Motor neuron (in vitro differentiated cells): Measurements from ENCODE around the gene DPF3. TPM values are rescaled to one million over a fixed set of nuclear protein-coding genes. Genes with fewer than 3 reads are reported as not detected.
A peak's percentile ranks its signal among the peaks of the same experiment; 100 is the strongest.

Experiments
- ATAC-seq, 8 experiments: fragments of 200-7000 bp; cut with Tn5 transposase; replicated peaks in 6 of 8; 2 replicates each; pipeline ENCODE4 v1.8.0; 2021; ENCODE audit warnings: mild to moderate bottlenecking in 8 of 8, moderate library complexity in 8 of 8
- H3K27ac ChIP-seq, 2 donors: fragments of 250-450 bp; sonication (Bioruptor Pico); 2 replicates each; pipeline ENCODE4 v1.9.0; 2021; ENCODE audit warnings: antibody characterized with exemption in 2 of 2, mild to moderate bottlenecking in 2 of 2, moderate library complexity in 1 of 2
- H3K4me1 ChIP-seq, 2 donors: fragments of 250-450 bp; sonication (Bioruptor Pico); replicated peaks in 1 of 2; 2 replicates each; pipeline ENCODE4 v1.6.1; 2021; ENCODE audit warnings: antibody characterized with exemption in 2 of 2, mild to moderate bottlenecking in 2 of 2, moderate library complexity in 1 of 2
- H3K4me3 ChIP-seq, 5 donors: fragments of 250-450 bp; sonication (Bioruptor Pico); 2 replicates each; pipeline ENCODE4 v1.9.0; 2021; ENCODE audit warnings: antibody characterized with exemption in 5 of 5, mild to moderate bottlenecking in 5 of 5, moderate library complexity in 4 of 5
- WGBS, 10 experiments: fragments of 450-650 bp; shearing (Covaris generic); methylation state at CpG; one replicate each; pipeline ENCODE4 v1.0.0; 2022; 5-methylcytosine and 5-hydroxymethylcytosine counted together
- in situ Hi-C, 9 experiments: fragments of 400-800 bp; cut with MboI; loops; one replicate each; pipeline ENCODE4 v1.15.0; 2021; ENCODE audit warnings: low sequenced_read_pairs in 9 of 9, low pct_unique_long_range_greater_than_20kb in 2 of 9; ENCODE audit not compliant: unreplicated experiment in 9 of 9
- total RNA-seq, 8 experiments: library from RNA; unstranded; fragments of 300-600 nt; gene quantifications; 2 replicates each; pipeline versions ENCODE4 v1.2.3 to v1.2.4, GENCODE V29; 2022

The DPF3 gene
- 10 to 100 TPM in 3 of 8 experiments, 1 to 10 TPM in 5; 5.0 to 10.8 (median 8.6) TPM for total RNA-seq

DNA sequence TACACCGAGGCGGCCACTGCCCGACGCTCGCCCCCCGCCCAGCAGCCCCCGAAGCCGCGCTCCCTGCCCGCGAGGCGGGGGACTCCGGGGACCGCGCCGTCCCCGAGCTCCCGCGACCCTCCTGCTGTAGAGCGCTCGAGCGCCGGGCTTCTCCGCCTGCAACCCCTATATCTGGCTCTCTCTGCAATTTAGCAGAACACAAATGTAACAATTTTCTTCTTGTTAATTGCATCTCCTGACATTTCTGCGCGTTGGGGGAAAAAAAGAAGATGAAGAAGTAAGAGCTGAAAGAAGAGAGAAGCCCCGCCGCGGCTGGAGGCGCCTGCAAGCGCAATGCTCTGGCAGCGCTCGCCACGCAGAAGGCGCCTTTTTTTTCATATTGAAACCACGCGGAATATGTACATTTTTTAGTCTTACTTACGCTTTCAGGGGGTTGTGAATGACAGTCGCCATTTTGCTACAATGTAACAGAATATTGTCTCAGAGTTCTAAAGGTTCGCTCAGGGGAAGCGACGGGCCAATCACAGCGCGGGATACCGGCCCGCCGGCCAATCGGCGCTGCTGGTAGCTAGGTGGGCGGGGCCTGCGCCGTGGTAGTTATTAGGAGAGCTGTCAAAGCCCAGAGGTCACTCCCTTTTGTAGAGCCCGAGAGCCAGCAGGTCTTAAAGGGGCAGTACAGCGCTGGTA is at the start of gene DPF3:
TSS of gene DPF3 (minus strand) at position 466 of the 687 bp plus-strand sequence. CDS start at position 453, 13 bp downstream.
- Histone ChIP-seq H3K4me3 (peak within 1 kb of the TSS; percentile 51 to 76 (median 60)), H3K27ac (no peak within 1 kb of the TSS), H3K4me1 (peaks cover 15 to 19% of the 10 kb centered on the region in 2 donors)
- in situ Hi-C loops = loop anchor here in 3 of 9 experiments (10.0 to 25.0 kb wide), 2 partner anchors 379 to 381 kb away; no protein-coding TSS in a partner anchor
- 0 to 4% (median 0%) methylated on average over 5 to 18 of the region's 54 CpGs; no CpG with 5 or more reads in 3 of the 10 experiments for WGBS, 10 experiments
- ATAC-seq = peak; percentile 89 to 95 (median 93)

DNA sequence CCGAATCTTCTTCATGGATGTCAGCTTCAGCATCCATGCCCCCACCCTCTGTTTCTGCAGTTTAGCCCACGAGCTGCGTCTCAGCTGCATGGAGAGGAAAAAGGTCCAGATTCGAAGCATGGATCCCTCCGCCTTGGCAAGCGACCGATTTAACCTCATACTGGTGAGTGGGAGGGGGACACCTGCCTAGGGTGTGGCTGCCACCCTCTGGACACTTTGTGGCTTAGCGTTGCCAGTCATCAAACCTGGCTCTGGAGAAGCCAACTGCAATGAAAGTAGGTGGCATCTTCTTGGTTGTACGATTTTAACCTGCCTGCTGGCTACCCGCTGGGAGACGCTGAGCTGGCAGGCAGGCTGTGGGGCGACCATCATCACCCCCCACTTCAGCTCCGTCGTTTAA is 49.0 kb upstream of the DPF3 start:
- 90 to 100% (median 98%) methylated on average over 1 to 4 of the region's 14 CpGs; no CpG with 5 or more reads in 4 of the 10 experiments for WGBS, 10 experiments
- H3K4me3 ChIP-seq = no peak overlapping the region
- in situ Hi-C loops = loop anchor here in 1 of 9 experiments (10.0 kb wide), 1 partner anchor 428 kb away; no protein-coding TSS in a partner anchor
- ATAC-seq = no peak
- H3K4me1 ChIP-seq = no peaks in the 10 kb centered on the region
- no peak overlapping the region for H3K27ac ChIP-seq

DNA sequence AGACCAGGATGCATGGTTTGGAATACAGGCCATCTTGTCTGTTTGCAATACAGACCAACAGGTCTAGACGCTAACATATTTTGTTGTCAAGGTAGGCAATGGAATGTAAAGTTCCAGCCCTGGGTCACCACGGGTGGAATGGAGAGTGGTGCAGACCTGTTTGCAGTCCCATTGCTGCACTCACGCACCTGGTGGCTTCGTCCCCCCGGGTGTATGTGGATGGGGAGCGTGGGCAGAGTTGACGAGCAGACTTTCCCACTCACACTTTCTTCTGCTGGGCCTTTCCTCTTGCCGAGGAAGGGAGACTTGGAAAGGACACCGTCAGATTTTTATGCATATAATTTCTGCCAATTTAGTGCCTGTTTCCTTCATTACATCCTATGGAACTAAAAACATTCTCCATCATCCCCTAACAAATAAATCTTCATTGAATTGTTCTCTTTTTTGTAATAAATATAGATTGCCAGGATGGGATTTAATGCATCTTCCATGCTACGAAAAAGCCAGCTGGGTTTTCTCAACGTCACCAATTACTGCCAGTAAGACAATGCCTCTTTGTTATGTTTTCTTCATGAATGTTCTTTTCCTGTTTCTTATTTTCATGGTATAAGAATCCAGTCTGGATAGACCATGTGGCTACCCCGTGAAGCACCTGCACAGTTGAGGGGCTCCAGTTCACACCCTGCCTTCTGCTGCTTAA is 47.5 kb upstream of the DPF3 start:
- no peak overlapping the region for H3K4me3 ChIP-seq
- 82 to 100% (median 85%) methylated on average over 2 to 12 of the region's 12 CpGs; no CpG with 5 or more reads in 2 of the 10 experiments for WGBS, 10 experiments
- no peaks in the 10 kb centered on the region for H3K4me1 ChIP-seq
- in situ Hi-C loops = loop anchor here in 1 of 9 experiments (10.0 kb wide), 1 partner anchor 427 kb away; no protein-coding TSS in a partner anchor
- H3K27ac ChIP-seq = no peak overlapping the region
- no peak for ATAC-seq

DNA sequence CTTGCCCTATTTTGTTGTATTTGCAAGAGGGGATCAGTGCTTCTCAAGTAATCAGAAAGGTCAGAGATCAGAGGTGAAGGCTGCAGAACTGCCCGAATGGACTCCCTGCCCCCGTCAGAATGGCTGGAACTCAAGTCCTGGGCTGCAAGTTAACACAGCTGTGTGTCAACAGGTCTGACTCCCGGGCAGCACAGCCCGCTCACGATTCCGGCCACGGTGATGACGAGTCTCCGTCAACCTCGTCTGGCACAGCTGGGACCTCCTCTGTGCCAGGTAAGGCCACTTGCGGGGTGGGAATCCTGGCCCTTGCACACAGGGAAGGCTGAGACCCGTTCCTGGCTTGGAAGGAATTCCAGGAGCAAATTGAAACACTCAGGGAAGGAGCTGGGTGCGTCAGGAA is 45.7 kb upstream of the DPF3 start:
- H3K4me3 ChIP-seq = no peak overlapping the region
- no peak for ATAC-seq
- in situ Hi-C loops = loop anchor here in 1 of 9 experiments (10.0 kb wide), 1 partner anchor 425 kb away; no protein-coding TSS in a partner anchor
- H3K4me1 ChIP-seq = no peaks in the 10 kb centered on the region
- H3K27ac ChIP-seq = no peak overlapping the region
- 40 to 100% (median 90%) methylated on average over 1 to 9 of the region's 13 CpGs; no CpG with 5 or more reads in 5 of the 10 experiments for WGBS, 10 experiments

DNA sequence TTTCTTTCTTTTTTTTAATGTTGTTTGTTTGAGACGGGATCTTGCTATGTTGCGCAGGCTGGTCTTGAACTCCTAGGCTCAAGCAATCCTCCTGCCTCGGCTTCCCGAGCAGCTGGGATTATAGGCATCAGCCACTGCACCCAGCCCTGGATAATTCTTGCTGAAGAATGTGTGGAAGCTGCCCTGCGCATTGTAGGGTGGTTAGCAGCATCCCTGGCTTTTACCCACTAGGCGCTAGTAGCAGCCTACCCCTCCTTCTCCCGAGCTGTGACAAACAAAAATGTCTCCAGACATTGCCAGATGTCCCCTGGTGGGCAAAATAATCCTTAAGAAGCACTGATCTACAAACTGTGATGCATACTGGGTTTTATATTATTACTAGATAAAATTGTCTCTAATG is 39.0 kb upstream of the DPF3 start:
- Histone ChIP-seq H3K4me3 (no peak overlapping the region), H3K27ac (no peak overlapping the region), H3K4me1 (no peaks in the 10 kb centered on the region)
- ATAC-seq = no peak
- WGBS, 10 experiments = 79 to 100% (median 89%) methylated on average over 1 to 5 of the region's 7 CpGs; no CpG with 5 or more reads in 1 of the 10 experiments
- in situ Hi-C loops = no loop called here

DNA sequence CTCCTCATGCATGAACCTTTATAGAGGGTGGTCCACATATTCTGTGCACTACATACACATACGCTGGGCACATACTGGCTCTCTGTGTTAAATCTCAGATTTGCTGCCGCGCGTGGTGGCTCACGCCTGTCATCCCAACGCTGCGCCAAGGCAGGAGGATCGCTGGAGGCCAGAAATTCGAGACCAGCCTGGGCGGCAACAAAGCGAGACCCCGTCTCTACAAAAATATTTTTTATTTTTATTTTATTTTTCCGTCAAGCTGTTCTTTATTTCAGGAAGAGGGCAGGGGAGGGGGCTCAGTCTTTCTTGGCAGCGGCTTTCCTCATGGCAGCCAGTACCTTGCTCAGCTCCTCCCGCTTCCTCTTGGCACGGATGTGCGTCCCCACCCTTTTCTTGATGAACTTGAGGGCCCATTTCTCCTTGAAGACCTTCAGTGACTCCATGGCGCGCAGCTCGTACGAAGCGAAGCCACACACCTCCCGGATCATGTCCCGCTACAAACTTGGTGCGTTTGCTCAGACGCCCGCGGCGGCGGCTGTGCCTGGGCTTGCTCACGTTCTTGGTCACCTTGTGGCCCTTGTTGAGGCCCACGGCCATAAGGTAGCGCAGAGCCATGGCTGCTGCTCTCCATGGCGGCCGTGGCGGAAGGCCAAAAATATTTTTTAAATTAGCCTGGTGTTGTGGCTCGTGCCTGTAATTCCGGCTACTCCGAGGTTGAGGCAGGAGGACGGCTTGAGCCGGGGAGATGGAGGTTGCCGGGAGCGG is 35.6 kb upstream of the DPF3 start:
- Histone ChIP-seq H3K27ac (no peak overlapping the region), H3K4me1 (peaks cover 11 to 14% of the 10 kb centered on the region in 2 donors), H3K4me3 (no peak overlapping the region)
- no peak for ATAC-seq
- 90 to 100% (median 96%) methylated on average over 4 to 25 of the region's 43 CpGs for WGBS, 10 experiments
- in situ Hi-C loops = no loop called here

DNA sequence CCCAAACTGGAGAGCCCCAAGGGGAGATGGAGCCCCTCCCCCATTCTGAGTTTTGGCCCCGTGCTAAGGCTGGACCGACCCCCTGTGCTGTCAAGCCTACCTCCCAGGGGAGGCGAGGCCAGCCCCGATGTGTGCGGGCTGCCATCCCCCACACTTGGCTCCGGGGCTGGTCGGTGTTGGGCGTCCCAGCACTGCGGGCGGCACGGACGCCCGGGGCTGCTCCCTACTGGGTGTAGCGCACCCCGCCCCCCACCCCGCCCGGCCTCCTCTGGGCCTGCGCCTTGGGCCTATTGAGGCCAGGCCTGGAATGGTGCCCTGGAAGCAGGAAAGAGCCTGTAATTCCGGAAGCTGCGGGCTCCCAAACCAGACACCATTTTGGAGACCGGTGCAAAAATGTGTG is 35.0 kb upstream of the DPF3 start:
- WGBS, 10 experiments = 100% methylated on average over 1 to 2 of the region's 21 CpGs; no CpG with 5 or more reads in 8 of the 10 experiments
- ATAC-seq = no peak
- Histone ChIP-seq H3K27ac (no peak overlapping the region), H3K4me1 (peaks cover 11 to 14% of the 10 kb centered on the region in 2 donors), H3K4me3 (no peak overlapping the region)
- in situ Hi-C loops = no loop called here

DNA sequence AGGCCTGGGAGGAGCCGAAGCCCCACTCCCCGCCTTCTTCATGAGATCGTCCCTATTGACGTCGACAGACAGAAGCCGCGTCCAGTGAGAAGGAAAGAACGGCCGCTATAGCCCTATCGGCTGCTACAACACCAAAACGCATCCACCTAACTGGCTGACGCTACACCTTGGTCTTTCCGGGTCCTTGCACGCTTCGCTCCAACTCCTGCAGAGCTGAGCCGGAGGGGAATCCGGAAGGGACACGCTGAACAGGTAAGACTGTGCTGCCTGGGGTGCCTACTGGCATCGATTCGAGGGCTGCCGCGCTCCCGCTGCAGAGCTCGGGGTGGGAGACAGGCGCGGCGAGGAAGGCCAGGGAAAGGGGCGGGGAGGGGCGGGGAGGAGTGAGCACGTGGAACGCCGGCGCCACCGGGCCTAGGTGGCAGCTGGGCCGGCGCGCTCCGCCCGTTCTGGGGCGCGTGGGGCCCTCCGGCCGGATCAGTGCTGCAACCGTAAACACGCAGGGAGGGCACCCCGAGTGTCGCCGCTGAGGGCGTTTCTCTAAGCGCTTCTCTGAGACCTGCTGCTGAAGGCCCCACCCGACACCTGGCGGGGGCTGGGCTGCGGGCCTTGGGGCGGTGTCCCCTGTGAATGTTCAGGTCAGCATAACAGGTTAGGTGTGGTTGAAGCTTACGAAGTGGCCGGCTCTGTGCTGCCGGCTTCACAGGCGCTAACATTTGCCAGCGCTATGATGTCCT is 32.6 kb upstream of the DPF3 start, which contains the start of gene DCAF4:
TSS of gene DCAF4 (plus strand) at position 173 of the 737 bp plus-strand sequence. CDS start 11,515 bp downstream, outside the sequence.
- H3K4me3 ChIP-seq = peak within 1 kb of the TSS; percentile 47 to 63 (median 56)
- H3K4me1 ChIP-seq = peaks cover 11 to 14% of the 10 kb centered on the region in 2 donors
- in situ Hi-C loops = no loop called here
- WGBS, 10 experiments = 0 to 3% (median 0%) methylated on average over 1 to 6 of the region's 59 CpGs; no CpG with 5 or more reads in 5 of the 10 experiments
- peak within 1 kb of the TSS; percentile 72 to 74 for H3K27ac ChIP-seq
- peak; percentile 90 to 97 (median 94) for ATAC-seq

DNA sequence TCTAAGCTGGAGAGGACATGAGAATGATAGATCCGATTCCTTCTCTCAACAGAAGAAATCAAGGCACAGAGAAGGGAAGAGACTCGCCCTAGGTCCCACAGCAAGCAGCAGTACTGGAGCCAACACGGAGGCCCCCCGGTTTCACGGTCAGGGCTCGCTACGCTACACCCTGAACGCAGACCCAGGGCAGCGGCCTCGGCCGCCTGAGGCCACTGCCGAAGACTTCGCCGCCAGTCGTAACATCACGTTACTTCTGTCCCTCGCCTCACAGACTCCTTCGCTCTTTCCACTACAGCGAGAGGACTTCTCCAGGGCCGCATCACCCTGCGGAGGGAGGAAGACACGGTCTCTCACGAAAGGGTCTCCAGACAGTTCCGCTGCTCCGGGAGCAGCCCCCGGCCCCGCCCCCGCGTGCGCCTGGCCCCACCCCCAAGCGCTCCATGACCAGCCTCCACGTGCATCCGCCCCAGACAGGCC is 32.0 kb upstream of the DPF3 start:
- peaks cover 11 to 14% of the 10 kb centered on the region in 2 donors for H3K4me1 ChIP-seq
- H3K27ac ChIP-seq = peak overlapping the region; percentile 40
- peak in 3 of 8 experiments; percentile 15 to 44 (median 40) for ATAC-seq
- H3K4me3 ChIP-seq = peak overlapping the region; percentile 47 to 63 (median 56)
- WGBS, 10 experiments = 0 to 80% (median 30%) methylated on average over 1 to 16 of the region's 33 CpGs; no CpG with 5 or more reads in 4 of the 10 experiments
- in situ Hi-C loops = no loop called here

DNA sequence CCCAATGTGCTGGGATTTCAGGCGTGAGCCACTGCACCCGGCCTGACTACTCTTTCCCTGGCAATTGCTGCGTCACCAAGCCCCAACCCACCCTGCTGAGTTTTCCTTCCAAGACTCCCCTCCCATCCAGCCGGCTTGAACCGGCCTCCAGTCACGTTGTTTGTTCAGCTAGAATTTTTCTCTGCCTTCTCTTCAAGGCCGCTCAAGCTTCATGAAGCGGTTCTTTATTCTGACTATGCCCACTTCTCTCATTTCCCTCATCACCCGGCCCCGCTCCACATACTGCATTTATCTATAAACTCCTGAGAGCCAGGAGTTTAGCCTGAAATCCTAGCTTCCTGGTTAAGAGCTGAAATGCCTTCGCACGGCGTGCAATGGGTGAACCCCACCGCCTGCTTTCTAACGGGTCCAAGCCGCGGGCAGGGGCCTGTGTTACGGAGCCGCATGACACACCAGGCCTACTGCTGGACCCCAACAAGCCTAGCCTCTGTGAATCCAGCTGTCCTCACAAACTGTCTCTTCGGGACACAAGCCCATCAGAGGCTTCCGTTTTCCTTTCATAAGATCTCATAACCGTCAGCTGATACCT is 31.4 kb upstream of the DPF3 start:
- in situ Hi-C loops = no loop called here
- 70 to 100% (median 84%) methylated on average over 3 to 15 of the region's 22 CpGs; no CpG with 5 or more reads in 1 of the 10 experiments for WGBS, 10 experiments
- no peak for ATAC-seq
- peak overlapping the region in 3 of 5 donors; percentile 47 to 63 (median 54) for H3K4me3 ChIP-seq
- H3K4me1 ChIP-seq = peaks cover 11 to 14% of the 10 kb centered on the region in 2 donors
- H3K27ac ChIP-seq = peak overlapping the region in 1 of 2 donors; percentile 40

DNA sequence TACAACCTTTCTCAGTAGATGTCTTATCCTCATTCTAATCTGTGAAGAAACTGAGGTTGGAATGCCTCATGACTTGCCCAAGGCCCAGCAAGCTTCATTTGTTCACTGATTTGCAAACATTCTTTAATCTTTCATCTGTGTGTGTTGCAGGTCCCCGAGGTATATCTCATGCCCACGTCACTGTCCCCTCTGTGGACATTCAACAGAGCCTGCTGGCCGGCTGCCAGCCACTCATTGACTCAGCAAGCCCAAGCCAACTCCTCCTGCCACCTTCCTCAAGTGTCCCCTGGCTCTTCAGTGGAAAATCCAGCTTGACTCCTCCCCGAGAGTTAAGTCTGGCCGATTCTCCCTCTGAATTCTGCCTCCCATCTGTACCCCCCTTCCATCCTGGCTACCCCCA is 30.4 kb upstream of the DPF3 start:
- no peak overlapping the region for H3K27ac ChIP-seq
- in situ Hi-C loops = loop anchor here in 1 of 9 experiments (25.0 kb wide), 1 partner anchor 412 kb away; no protein-coding TSS in a partner anchor
- no peak for ATAC-seq
- 44 to 96% (median 89%) methylated on average over 2 to 5 of the region's 5 CpGs; no CpG with 5 or more reads in 2 of the 10 experiments for WGBS, 10 experiments
- no peak overlapping the region for H3K4me3 ChIP-seq
- H3K4me1 ChIP-seq = peaks cover 11 to 14% of the 10 kb centered on the region in 2 donors
